ENCODE measurements around the gene DYSF.

The DYSF gene

DNA sequence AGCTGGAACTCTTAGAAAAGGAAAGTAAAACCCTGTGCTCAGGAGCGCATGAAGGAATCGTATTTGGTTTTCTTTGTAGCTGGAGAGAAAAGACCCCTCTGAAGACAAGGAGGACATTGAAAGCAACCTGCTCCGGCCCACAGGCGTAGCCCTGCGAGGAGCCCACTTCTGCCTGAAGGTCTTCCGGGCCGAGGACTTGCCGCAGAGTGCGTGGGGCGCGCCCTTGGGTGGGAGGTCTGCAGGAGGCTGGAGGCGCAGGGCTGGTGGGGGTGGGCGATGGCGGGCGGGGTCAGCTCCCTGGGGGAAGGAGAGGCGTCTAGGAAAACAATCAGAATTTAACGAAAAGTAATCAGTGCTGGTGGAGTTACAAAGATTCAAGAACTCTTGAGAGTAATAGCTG, 72.8 kb downstream of the DYSF start:
- Histone ChIP-seq H3K27ac (no peak overlapping the region), H3K4me3 (ENCODE audit: low read depth in 1 of 2, low read length in 1 of 2) (no peak overlapping the region), H3K9me3 (no peaks in the 10 kb centered on the region), H3K4me1 (ENCODE audit: control insufficient read depth in 1 of 2, insufficient read depth in 1 of 2, low read depth in 1 of 2, low read length in 1 of 2) (no peaks in the 10 kb centered on the region), H3K36me3 (peaks cover 100% of the 10 kb centered on the region), H3K27me3 (no peaks in the 10 kb centered on the region)
- TF ChIP-seq, protein P1, sequence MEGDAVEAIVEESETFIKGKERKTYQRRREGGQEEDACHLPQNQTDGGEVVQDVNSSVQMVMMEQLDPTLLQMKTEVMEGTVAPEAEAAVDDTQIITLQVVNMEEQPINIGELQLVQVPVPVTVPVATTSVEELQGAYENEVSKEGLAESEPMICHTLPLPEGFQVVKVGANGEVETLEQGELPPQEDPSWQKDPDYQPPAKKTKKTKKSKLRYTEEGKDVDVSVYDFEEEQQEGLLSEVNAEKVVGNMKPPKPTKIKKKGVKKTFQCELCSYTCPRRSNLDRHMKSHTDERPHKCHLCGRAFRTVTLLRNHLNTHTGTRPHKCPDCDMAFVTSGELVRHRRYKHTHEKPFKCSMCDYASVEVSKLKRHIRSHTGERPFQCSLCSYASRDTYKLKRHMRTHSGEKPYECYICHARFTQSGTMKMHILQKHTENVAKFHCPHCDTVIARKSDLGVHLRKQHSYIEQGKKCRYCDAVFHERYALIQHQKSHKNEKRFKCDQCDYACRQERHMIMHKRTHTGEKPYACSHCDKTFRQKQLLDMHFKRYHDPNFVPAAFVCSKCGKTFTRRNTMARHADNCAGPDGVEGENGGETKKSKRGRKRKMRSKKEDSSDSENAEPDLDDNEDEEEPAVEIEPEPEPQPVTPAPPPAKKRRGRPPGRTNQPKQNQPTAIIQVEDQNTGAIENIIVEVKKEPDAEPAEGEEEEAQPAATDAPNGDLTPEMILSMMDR (IDR thresholded peaks at IDR 0.05): no peak

GRCh38 chr2:71526975-71527374, 73.6 kb downstream of the DYSF start:
- Histone ChIP-seq H3K9me3 (no peaks in the 10 kb centered on the region), H3K4me1 (ENCODE audit: control insufficient read depth in 1 of 2, insufficient read depth in 1 of 2, low read depth in 1 of 2, low read length in 1 of 2) (peaks cover 5 to 6% of the 10 kb centered on the region in 2 experiments), H3K27ac (no peak overlapping the region), H3K27me3 (no peaks in the 10 kb centered on the region), H3K36me3 (peaks cover 100% of the 10 kb centered on the region), H3K4me3 (ENCODE audit: low read depth in 1 of 2, low read length in 1 of 2) (no peak overlapping the region)
- TF ChIP-seq, protein P1 (IDR thresholded peaks at IDR 0.05): no peak

GRCh38 chr2:71528131-71528591, 74.8 kb downstream of the DYSF start:
- no peaks in the 10 kb centered on the region for H3K9me3 ChIP-seq
- peaks cover 12 to 13% of the 10 kb centered on the region in 2 experiments for H3K4me1 ChIP-seq (ENCODE audit: control insufficient read depth in 1 of 2, insufficient read depth in 1 of 2, low read depth in 1 of 2, low read length in 1 of 2)
- TF ChIP-seq, protein P1 (IDR thresholded peaks at IDR 0.05): no peak
- H3K27ac ChIP-seq: no peak overlapping the region
- no peaks in the 10 kb centered on the region for H3K27me3 ChIP-seq
- H3K36me3 ChIP-seq: peaks cover 100% of the 10 kb centered on the region
- H3K4me3 ChIP-seq (ENCODE audit: low read depth in 1 of 2, low read length in 1 of 2): no peak overlapping the region

DNA sequence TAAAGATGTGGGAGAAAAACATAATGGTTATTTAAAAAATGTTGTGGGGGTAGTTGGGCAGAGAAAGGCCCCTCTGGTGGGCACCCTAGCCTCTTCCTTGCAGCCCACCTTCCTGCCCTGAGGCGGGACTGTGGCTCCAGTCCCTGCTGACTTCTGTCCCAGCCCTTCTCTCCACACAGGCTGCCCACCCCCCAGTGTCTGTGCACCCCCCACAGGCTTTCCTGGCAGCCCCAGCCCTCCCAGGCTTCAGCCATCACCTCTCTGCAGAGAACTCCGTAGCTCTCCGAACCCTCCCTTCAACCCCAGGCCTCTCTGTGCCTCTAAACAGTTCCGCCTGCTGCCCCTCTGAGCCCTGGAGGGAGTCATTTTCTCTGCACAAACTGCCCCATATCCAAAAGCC, 75.4 kb downstream of the DYSF start:
- TF ChIP-seq, protein P1 (IDR thresholded peaks at IDR 0.05): no peak
- no peak overlapping the region for H3K4me3 ChIP-seq (ENCODE audit: low read depth in 1 of 2, low read length in 1 of 2)
- H3K9me3 ChIP-seq: no peaks in the 10 kb centered on the region
- H3K36me3 ChIP-seq: peaks cover 100% of the 10 kb centered on the region
- H3K4me1 ChIP-seq (ENCODE audit: control insufficient read depth in 1 of 2, insufficient read depth in 1 of 2, low read depth in 1 of 2, low read length in 1 of 2): peaks cover 12 to 13% of the 10 kb centered on the region in 2 experiments
- no peaks in the 10 kb centered on the region for H3K27me3 ChIP-seq
- peak overlapping the region; percentile 29 for H3K27ac ChIP-seq

- Histone ChIP-seq H3K36me3 (peaks cover 100% of the 10 kb centered on the region), H3K9me3 (no peaks in the 10 kb centered on the region), H3K27ac (peak overlapping the region; percentile 29), H3K27me3 (no peaks in the 10 kb centered on the region), H3K4me3 (ENCODE audit: low read depth in 1 of 2, low read length in 1 of 2) (no peak overlapping the region), H3K4me1 (ENCODE audit: control insufficient read depth in 1 of 2, insufficient read depth in 1 of 2, low read depth in 1 of 2, low read length in 1 of 2) (peaks cover 12 to 13% of the 10 kb centered on the region in 2 experiments)
- TF ChIP-seq, protein P1 (IDR thresholded peaks at IDR 0.05): no peak
These were observed 76.8 kb downstream of the DYSF start for GRCh38 chr2:71530211-71530610.
